ENCODE data around the gene PRR5L.

DNA sequence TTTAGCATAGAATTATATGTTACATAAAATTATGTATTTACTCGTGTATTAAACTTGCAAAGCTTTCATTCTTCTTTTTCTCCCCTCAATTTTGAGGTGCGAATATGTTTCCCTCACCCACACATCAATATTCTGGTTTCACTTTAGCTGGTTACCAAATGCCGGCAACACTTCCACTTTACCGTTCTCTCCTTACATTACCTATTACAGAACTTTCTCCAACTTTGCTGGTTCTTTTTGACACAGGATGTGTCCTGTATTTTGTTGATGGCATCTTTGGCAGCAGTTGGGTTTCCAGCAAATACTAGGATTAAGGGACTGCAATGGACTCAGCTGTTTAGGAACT lies 84.9 kb downstream of the PRR5L start:
- TF ChIP-seq EZH2 (IDR thresholded peaks at IDR 0.05; ENCODE audit: low read length) = no peak
- TF ChIP-seq, protein P1, sequence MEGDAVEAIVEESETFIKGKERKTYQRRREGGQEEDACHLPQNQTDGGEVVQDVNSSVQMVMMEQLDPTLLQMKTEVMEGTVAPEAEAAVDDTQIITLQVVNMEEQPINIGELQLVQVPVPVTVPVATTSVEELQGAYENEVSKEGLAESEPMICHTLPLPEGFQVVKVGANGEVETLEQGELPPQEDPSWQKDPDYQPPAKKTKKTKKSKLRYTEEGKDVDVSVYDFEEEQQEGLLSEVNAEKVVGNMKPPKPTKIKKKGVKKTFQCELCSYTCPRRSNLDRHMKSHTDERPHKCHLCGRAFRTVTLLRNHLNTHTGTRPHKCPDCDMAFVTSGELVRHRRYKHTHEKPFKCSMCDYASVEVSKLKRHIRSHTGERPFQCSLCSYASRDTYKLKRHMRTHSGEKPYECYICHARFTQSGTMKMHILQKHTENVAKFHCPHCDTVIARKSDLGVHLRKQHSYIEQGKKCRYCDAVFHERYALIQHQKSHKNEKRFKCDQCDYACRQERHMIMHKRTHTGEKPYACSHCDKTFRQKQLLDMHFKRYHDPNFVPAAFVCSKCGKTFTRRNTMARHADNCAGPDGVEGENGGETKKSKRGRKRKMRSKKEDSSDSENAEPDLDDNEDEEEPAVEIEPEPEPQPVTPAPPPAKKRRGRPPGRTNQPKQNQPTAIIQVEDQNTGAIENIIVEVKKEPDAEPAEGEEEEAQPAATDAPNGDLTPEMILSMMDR (optimal IDR thresholded peaks at IDR 0.05 in 1 of 3, IDR thresholded peaks at IDR 0.05 in 1 of 3, conservative IDR thresholded peaks at IDR 0.05 in 1 of 3; ENCODE audit: extremely low read depth in 1 of 3, insufficient read depth in 2 of 3, low read length in 3 of 3) = no peak
